Suprapubic skin (tissue), 4 donors: ENCODE results near the gene CDH16. TPM values are rescaled to one million over a fixed set of nuclear protein-coding genes. Genes with fewer than 3 reads are reported as not detected.

Source experiments
- DNase-seq, 2 donors: peaks; one replicate each; pipeline ENCODE4 v3.0.0-alpha.2; 2019; ENCODE audit warnings: low spot score in 2 of 2
- H3K27ac ChIP-seq: fragments of 200-600 bp; sonication (generic); one replicate; pipeline ENCODE4 v1.5.1; 2019
- H3K27me3 ChIP-seq: fragments of 200-600 bp; sonication (generic); one replicate; pipeline ENCODE4 v1.5.1; 2019
- H3K36me3 ChIP-seq: fragments of 200-600 bp; sonication (generic); one replicate; pipeline ENCODE4 v1.5.1; 2019
- H3K4me1 ChIP-seq: fragments of 200-600 bp; sonication (generic); one replicate; pipeline ENCODE4 v1.5.1; 2019
- H3K4me3 ChIP-seq: fragments of 200-600 bp; sonication (generic); one replicate; pipeline ENCODE4 v1.5.1; 2019; ENCODE audit warnings: mild to moderate bottlenecking
- H3K9me3 ChIP-seq: fragments of 200-600 bp; sonication (generic); one replicate; pipeline ENCODE4 v1.5.1; 2019
- CTCF ChIP-seq, 2 donors: fragments of 200-600 bp in 1 of 2; fragments of 450-650 bp in 1 of 2; sonication (generic) in 1 of 2; IDR thresholded peaks; one replicate each; pipeline ENCODE4 v1.5.1; 2016 to 2019; ENCODE audit warnings: antibody characterized with exemption in 2 of 2, mild to moderate bottlenecking in 1 of 2, moderate library complexity in 1 of 2
- EP300 ChIP-seq: sonication (generic); formaldehyde crosslinking; IDR thresholded peaks from one replicate; pipeline ENCODE4 v1.6.1; 2017; ENCODE audit warnings: antibody characterized with exemption
- POLR2A ChIP-seq, 2 donors: fragments of 450-650 bp; IDR thresholded peaks; one replicate each; pipeline ENCODE4 v1.6.1; 2017; ENCODE audit warnings: antibody characterized with exemption in 2 of 2, mild to moderate bottlenecking in 2 of 2, moderate library complexity in 2 of 2
- POLR2AphosphoS5 ChIP-seq, 3 donors: sonication (generic); formaldehyde crosslinking; IDR thresholded peaks; one replicate each; pipeline ENCODE4 v1.6.1; 2017; ENCODE audit warnings: antibody characterized with exemption in 3 of 3
- WGBS: methylation state at CpG from one replicate; pipeline ENCODE4 v1.1.5; 2018; 5-methylcytosine and 5-hydroxymethylcytosine counted together
- total RNA-seq, 4 donors: library from RNA; depleted of rRNA; stranded (reverse); fragments of >200 nt; gene quantifications; one replicate each; pipeline ENCODE4 v1.1.0, GENCODE V29; 2016

CDH16 gene
- total RNA-seq, 4 donors from 2014 or later, result 0.45 TPM; not detected in 3

GRCh38 chr16:66902648-66903543, 15.8 kb downstream of the CDH16 start:
- H3K27me3 ChIP-seq, result no peaks in the 10 kb centered on the region
- no peaks in the 10 kb centered on the region for H3K36me3 ChIP-seq
- DNase-seq, result no peak
- no peaks in the 10 kb centered on the region for H3K9me3 ChIP-seq
- peaks cover 25% of the 10 kb centered on the region for H3K4me1 ChIP-seq
- TF ChIP-seq EP300, result no peak
- H3K4me3 ChIP-seq, result no peak overlapping the region
- peak overlapping the region; percentile 23 for H3K27ac ChIP-seq
- whole genome bisulfite sequencing, result 73% methylated on average over 13 of the region's 14 CpGs

- TF ChIP-seq POLR2A (IDR thresholded peaks at IDR 0.05), result no peak
- TF ChIP-seq CTCF (IDR thresholded peaks at IDR 0.05), result no peak
- TF ChIP-seq EP300, result no peak
- no peak for TF ChIP-seq POLR2AphosphoS5 (IDR thresholded peaks at IDR 0.05)
- H3K4me3 ChIP-seq, result no peak overlapping the region
- H3K4me1 ChIP-seq, result peaks cover 25% of the 10 kb centered on the region
- no peak for DNase-seq
- no peaks in the 10 kb centered on the region for H3K27me3 ChIP-seq
- no peak overlapping the region for H3K27ac ChIP-seq
- no peaks in the 10 kb centered on the region for H3K36me3 ChIP-seq
- WGBS, result 94% methylated on average over 10 of the region's 10 CpGs
- no peaks in the 10 kb centered on the region for H3K9me3 ChIP-seq
Observed at GRCh38 chr16:66901626-66902025, 17.1 kb downstream of the CDH16 start.

DNA sequence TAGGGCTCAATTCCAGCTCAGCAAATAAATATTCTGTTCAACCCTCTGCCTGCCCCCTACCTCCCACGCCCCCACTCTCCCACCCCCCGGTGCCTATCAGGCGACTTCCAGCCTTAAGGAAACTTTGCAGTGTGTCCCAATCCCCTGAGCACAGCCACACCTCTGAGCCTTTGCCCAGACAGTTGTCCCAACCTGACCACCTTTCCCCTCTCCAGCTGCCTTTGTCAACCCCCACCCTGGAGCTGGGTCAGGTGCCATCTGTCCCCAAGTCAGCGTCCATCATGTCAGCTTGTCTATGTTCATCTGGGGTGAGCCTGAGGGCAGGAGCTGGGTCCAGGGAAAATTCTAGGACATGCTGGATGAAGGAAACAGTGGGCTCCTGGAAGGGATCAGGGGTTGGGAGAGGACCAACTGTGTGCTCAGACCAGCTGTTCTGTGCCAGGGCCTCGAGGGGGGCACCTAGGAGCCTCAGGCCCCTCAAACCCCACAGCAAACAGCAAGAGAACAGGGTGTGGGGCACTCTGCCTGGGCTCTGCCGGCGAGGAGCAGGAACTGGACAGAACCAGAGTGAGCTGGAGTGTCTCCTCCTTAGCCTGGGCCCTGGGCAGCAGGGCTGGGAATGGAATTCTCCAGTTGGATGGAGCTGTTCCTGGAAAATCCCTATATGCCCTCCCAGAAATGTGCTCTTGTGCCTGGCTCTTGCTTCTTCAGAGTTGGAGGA, 17.8 kb downstream of the CDH16 start:
- peaks cover 25% of the 10 kb centered on the region for H3K4me1 ChIP-seq
- peak overlapping the region; percentile 1 for H3K27ac ChIP-seq
- no peaks in the 10 kb centered on the region for H3K9me3 ChIP-seq
- DNase-seq, result no peak
- no peaks in the 10 kb centered on the region for H3K36me3 ChIP-seq
- H3K4me3 ChIP-seq, result no peak overlapping the region
- 54% methylated on average over 6 of the region's 7 CpGs for WGBS
- TF ChIP-seq CTCF (IDR thresholded peaks at IDR 0.05) (no peak), POLR2A (IDR thresholded peaks at IDR 0.05) (no peak), POLR2AphosphoS5 (IDR thresholded peaks at IDR 0.05) (no peak), EP300 (no peak)
- no peaks in the 10 kb centered on the region for H3K27me3 ChIP-seq

DNA sequence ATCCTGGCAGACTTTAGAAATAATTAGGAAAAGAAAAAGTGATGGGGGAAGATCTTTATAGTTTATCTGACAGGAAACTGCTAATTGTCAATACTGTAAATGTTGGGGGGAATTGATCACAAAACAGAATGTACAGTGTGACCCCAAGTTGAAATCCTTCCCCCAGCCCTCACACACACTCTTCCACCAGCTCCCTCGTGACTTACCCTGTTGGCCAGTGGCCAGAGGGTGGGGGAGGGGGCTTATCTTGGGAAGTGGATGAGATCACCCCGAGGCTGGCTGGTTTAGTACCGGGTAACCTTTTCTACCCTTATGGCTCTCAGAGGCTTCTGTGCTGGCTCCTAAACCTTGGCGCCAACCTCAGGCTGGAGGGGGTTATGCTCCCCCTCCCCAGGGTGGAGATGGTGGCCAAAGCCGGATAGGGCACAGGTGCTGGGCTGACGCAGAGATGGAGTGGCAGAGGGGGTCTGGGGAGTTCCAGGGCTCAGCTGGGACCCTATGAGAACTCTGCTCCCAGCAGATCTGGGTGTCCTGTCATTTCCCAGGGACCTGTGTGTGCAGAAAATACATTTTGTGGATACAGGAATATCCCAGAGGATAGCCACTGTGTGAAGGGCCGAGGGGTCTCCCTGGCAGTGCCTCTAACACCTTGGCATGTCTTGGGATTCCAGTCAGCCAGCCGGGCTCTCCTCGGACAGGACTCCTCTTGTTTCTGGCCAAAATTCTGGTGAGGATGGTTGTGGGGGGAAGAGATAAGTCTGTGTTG, 18.6 kb downstream of the CDH16 start:
- Histone ChIP-seq H3K4me1 (peaks cover 25% of the 10 kb centered on the region), H3K4me3 (no peak overlapping the region), H3K27me3 (no peaks in the 10 kb centered on the region), H3K27ac (peak overlapping the region; percentile 1), H3K36me3 (no peaks in the 10 kb centered on the region), H3K9me3 (no peaks in the 10 kb centered on the region)
- 17% methylated on average over 4 of the region's 9 CpGs for WGBS
- DNase-seq, result no peak
- no peak for TF ChIP-seq POLR2AphosphoS5 (IDR thresholded peaks at IDR 0.05)
- no peak for TF ChIP-seq EP300
- TF ChIP-seq CTCF (IDR thresholded peaks at IDR 0.05), result no peak
- no peak for TF ChIP-seq POLR2A (IDR thresholded peaks at IDR 0.05)

- no peaks in the 10 kb centered on the region for H3K9me3 ChIP-seq
- no peak overlapping the region for H3K4me3 ChIP-seq
- no peak overlapping the region for H3K27ac ChIP-seq
- H3K36me3 ChIP-seq, result no peaks in the 10 kb centered on the region
- no peaks in the 10 kb centered on the region for H3K27me3 ChIP-seq
- WGBS, result 97% methylated on average over 6 of the region's 6 CpGs
- DNase-seq, result no peak
- H3K4me1 ChIP-seq, result peaks cover 23% of the 10 kb centered on the region
- TF ChIP-seq CTCF (IDR thresholded peaks at IDR 0.05), result no peak
- no peak for TF ChIP-seq EP300
- no peak for TF ChIP-seq POLR2AphosphoS5 (IDR thresholded peaks at IDR 0.05)
- no peak for TF ChIP-seq POLR2A (IDR thresholded peaks at IDR 0.05)
Observed at GRCh38 chr16:66899310-66899944, 19.3 kb downstream of the CDH16 start.
